GM21619 (cell line): ENCODE measurements around the gene GRIK5.
"Not testable (repeated sequence)": the region's sequence is repeated elsewhere in the genome, so short reads cannot be mapped to it uniquely, and the experiment has no call there.

Source experiments
- ATAC-seq: cut with Tn5 transposase; IDR thresholded peaks from one replicate; pipeline ENCODE4 v1.9.1; 2021; ENCODE audit not compliant: unreplicated experiment

GRIK5 gene

GRCh38 chr19:42051166-42052115 is 18.6 kb downstream of the GRIK5 start:
- no peak for ATAC-seq

GRCh38 chr19:42048992-42049391 is 21.0 kb downstream of the GRIK5 start:
- no peak for ATAC-seq

GRCh38 chr19:42045575-42045974 is 24.4 kb downstream of the GRIK5 start:
- no peak for ATAC-seq

GRCh38 chr19:42042455-42043170 is 27.4 kb downstream of the GRIK5 start:
- no peak for ATAC-seq

GRCh38 chr19:42040491-42040890 is 29.5 kb downstream of the GRIK5 start:
- not testable (repeated sequence) for ATAC-seq

GRCh38 chr19:42040031-42040430 is 30.0 kb downstream of the GRIK5 start:
- ATAC-seq: no peak

- no peak for ATAC-seq
Measured at GRCh38 chr19:42038666-42039065, 31.3 kb downstream of the GRIK5 start.

- ATAC-seq: no peak
Measured at GRCh38 chr19:42037649-42038048, 32.4 kb downstream of the GRIK5 start.

GRCh38 chr19:42034640-42035391 is 35.2 kb downstream of the GRIK5 start:
- not testable (repeated sequence) for ATAC-seq

GRCh38 chr19:42033413-42033812 is 36.6 kb downstream of the GRIK5 start:
- no peak for ATAC-seq

GRCh38 chr19:42032431-42032830 is 37.6 kb downstream of the GRIK5 start:
- no peak for ATAC-seq

- ATAC-seq: no peak
Measured at GRCh38 chr19:42030645-42031440, 39.2 kb downstream of the GRIK5 start.

- no peak for ATAC-seq
Measured at GRCh38 chr19:42028304-42029216, 41.4 kb downstream of the GRIK5 start.

GRCh38 chr19:42024622-42025111 is 45.3 kb downstream of the GRIK5 start:
- no peak for ATAC-seq

GRCh38 chr19:42023943-42024260 is 46.1 kb downstream of the GRIK5 start:
- ATAC-seq: no peak

GRCh38 chr19:42023121-42023942 is 46.7 kb downstream of the GRIK5 start:
- no peak for ATAC-seq

- no peak for ATAC-seq
Measured at GRCh38 chr19:42022616-42023015, 47.4 kb downstream of the GRIK5 start.

- no peak for ATAC-seq
Measured at GRCh38 chr19:42021185-42021584, 48.8 kb downstream of the GRIK5 start.
